Adrenal gland (tissue), 5 donors: Measurements from ENCODE around the gene TAF3.

ENCODE experiments used
- CTCF ChIP-seq, 6 experiments: fragments of 450-650 bp in 4 of 6; fragments of 200-600 bp in 2 of 6; sonication (generic) in 1 of 6; IDR thresholded peaks; 1 replicate in 5 of 6; 2 replicates in 1 of 6; pipeline versions ENCODE4 v1.5.1 to v1.8.0; 2016 to 2021; ENCODE audit warnings: antibody characterized with exemption in 6 of 6, mild to moderate bottlenecking in 2 of 6, moderate library complexity in 1 of 6
- POLR2A ChIP-seq, 2 donors: fragments of 450-650 bp; IDR thresholded peaks; one replicate each; pipeline ENCODE4 v1.6.1; 2017; ENCODE audit warnings: antibody characterized with exemption in 2 of 2, mild to moderate bottlenecking in 2 of 2, moderate library complexity in 1 of 2
- donor health status: DM: no; HTN: no; CAD: no.

GRCh38 chr10:7834262-7834661 is 16.0 kb downstream of the TAF3 start:
- TF ChIP-seq CTCF (IDR thresholded peaks at IDR 0.05) (no peak), POLR2A (IDR thresholded peaks at IDR 0.05) (no peak)
